Measurements from ENCODE around the gene NCOA5. TPM values are rescaled to one million over a fixed set of nuclear protein-coding genes. Genes with fewer than 3 reads are reported as not detected.

NCOA5 gene
- total RNA-seq, 4 donors from 2014 or later = 17.4 to 36.8 (median 29.9) TPM

- no peaks in the 10 kb centered on the region for H3K9me3 ChIP-seq
- no peak for DNase-seq (ENCODE audit: extremely low spot score)
- TF ChIP-seq EP300 (IDR thresholded peaks at IDR 0.05) (no peak), POLR2A (IDR thresholded peaks at IDR 0.05; ENCODE audit: low read depth) (no peak)
- peaks cover 8 to 16% (median 11%) of the 10 kb centered on the region in 4 donors for H3K36me3 ChIP-seq
- H3K4me1 ChIP-seq = peaks cover 25 to 33% (median 31%) of the 10 kb centered on the region in 4 donors
- 88% methylated on average over 10 of the region's 15 CpGs for WGBS
- H3K27ac ChIP-seq (replicated peaks in 1 of 4) = no peak overlapping the region
- peaks cover 0 to 68% (median 24%) of the 10 kb centered on the region in 4 donors for H3K27me3 ChIP-seq
- intact Hi-C loops (cut with DNase I) = no loop called here
- no peak overlapping the region for H3K4me3 ChIP-seq
Observed at GRCh38 chr20:46056027-46056833, 33.5 kb downstream of the NCOA5 start.

GRCh38 chr20:46055269-46055668 is 34.5 kb downstream of the NCOA5 start:
- Histone ChIP-seq H3K36me3 (peaks cover 0 to 6% (median 2%) of the 10 kb centered on the region in 4 donors), H3K4me1 (peaks cover 21 to 26% (median 24%) of the 10 kb centered on the region in 4 donors), H3K4me3 (no peak overlapping the region), H3K27me3 (peaks cover 0 to 76% (median 24%) of the 10 kb centered on the region in 4 donors), H3K27ac (replicated peaks in 1 of 4) (no peak overlapping the region), H3K9me3 (no peaks in the 10 kb centered on the region)
- no peak for DNase-seq (ENCODE audit: extremely low spot score)
- TF ChIP-seq EP300 (IDR thresholded peaks at IDR 0.05) (no peak), POLR2A (IDR thresholded peaks at IDR 0.05; ENCODE audit: low read depth) (no peak), CTCF (IDR thresholded peaks at IDR 0.05) (no peak), POLR2AphosphoS5 (IDR thresholded peaks at IDR 0.05) (no peak)
- intact Hi-C loops (cut with DNase I) = no loop called here
- 69% methylated on average over 1 of the region's 1 CpG for WGBS

GRCh38 chr20:46054606-46055005 is 35.2 kb downstream of the NCOA5 start:
- H3K27ac ChIP-seq (replicated peaks in 1 of 4) = no peak overlapping the region
- H3K9me3 ChIP-seq = no peaks in the 10 kb centered on the region
- H3K4me1 ChIP-seq = peaks cover 21 to 24% (median 24%) of the 10 kb centered on the region in 4 donors
- peaks cover 0 to 83% (median 24%) of the 10 kb centered on the region in 4 donors for H3K27me3 ChIP-seq
- intact Hi-C loops (cut with DNase I) = no loop called here
- H3K36me3 ChIP-seq = no peaks in the 10 kb centered on the region
- DNase-seq (ENCODE audit: extremely low spot score) = no peak
- WGBS = 53% methylated on average over 6 of the region's 6 CpGs
- TF ChIP-seq POLR2A (IDR thresholded peaks at IDR 0.05; ENCODE audit: low read depth) = no peak
- TF ChIP-seq CTCF (IDR thresholded peaks at IDR 0.05) = no peak
- no peak for TF ChIP-seq EP300 (IDR thresholded peaks at IDR 0.05)
- TF ChIP-seq POLR2AphosphoS5 (IDR thresholded peaks at IDR 0.05) = no peak
- no peak overlapping the region for H3K4me3 ChIP-seq

GRCh38 chr20:46053416-46053815 is 36.3 kb downstream of the NCOA5 start:
- WGBS = 86% methylated on average over 8 of the region's 8 CpGs
- no peak overlapping the region for H3K4me3 ChIP-seq
- no peak for DNase-seq (ENCODE audit: extremely low spot score)
- TF ChIP-seq POLR2AphosphoS5 (IDR thresholded peaks at IDR 0.05) (no peak), EP300 (IDR thresholded peaks at IDR 0.05) (no peak), POLR2A (IDR thresholded peaks at IDR 0.05; ENCODE audit: low read depth) (no peak), CTCF (IDR thresholded peaks at IDR 0.05) (no peak)
- no peak overlapping the region for H3K27ac ChIP-seq (replicated peaks in 1 of 4)
- intact Hi-C loops (cut with DNase I) = no loop called here
- no peaks in the 10 kb centered on the region for H3K36me3 ChIP-seq
- H3K9me3 ChIP-seq = no peaks in the 10 kb centered on the region
- H3K4me1 ChIP-seq = peaks cover 12 to 16% (median 15%) of the 10 kb centered on the region in 4 donors
- H3K27me3 ChIP-seq = peaks cover 0 to 83% (median 20%) of the 10 kb centered on the region in 4 donors

- 71% methylated on average over 14 of the region's 19 CpGs for WGBS
- intact Hi-C loops (cut with DNase I) = no loop called here
- no peak for DNase-seq (ENCODE audit: extremely low spot score)
- no peaks in the 10 kb centered on the region for H3K36me3 ChIP-seq
- H3K27ac ChIP-seq (replicated peaks in 1 of 4) = no peak overlapping the region
- H3K4me3 ChIP-seq = no peak overlapping the region
- no peaks in the 10 kb centered on the region for H3K4me1 ChIP-seq
- TF ChIP-seq POLR2AphosphoS5 (IDR thresholded peaks at IDR 0.05) (no peak), EP300 (IDR thresholded peaks at IDR 0.05) (no peak), POLR2A (IDR thresholded peaks at IDR 0.05; ENCODE audit: low read depth) (no peak)
- no peaks in the 10 kb centered on the region for H3K9me3 ChIP-seq
- H3K27me3 ChIP-seq = peaks cover 0 to 82% (median 9%) of the 10 kb centered on the region in 4 donors
Observed at GRCh38 chr20:46051556-46052308, 38.0 kb downstream of the NCOA5 start.
